Measurements from ENCODE around the gene MYH11.

DNA sequence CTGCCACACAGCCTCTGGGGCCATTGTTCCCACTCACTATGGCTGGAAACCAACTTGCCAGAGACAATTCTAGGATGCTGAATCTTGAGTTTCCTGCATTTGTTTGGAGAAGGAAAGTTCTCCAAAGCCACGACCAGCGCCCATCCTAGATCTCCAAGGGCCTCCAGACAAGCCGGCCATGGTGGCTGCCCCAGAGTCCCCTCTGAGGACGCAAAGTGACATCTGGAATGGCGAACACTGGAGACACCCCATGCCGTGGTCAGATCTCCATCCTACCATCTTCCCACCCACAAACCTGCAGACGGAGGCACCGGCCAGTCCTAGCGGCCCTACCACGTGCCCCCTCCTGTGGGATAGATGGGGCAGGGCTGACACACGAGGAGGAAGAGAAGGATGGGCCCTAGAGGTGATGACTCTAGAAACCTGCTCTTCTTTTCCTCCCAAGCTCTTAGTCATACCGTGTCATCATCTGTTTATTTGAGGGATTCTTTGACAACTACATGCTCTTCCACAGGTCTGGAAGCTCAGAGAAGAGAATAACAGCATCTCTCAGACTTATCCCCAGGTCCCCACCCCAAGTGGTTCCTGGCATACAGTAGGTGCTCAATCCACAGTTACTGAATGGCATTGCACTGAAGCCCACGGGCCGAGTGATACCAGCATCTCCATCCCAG, 71.3 kb downstream of the MYH11 start:
- TF ChIP-seq POLR2AphosphoS5 (IDR thresholded peaks at IDR 0.05; ENCODE audit: low read depth, low read length) = no peak
- no peak for TF ChIP-seq POLR2A (IDR thresholded peaks at IDR 0.05; ENCODE audit: low read depth, low read length)
